ENCODE data around the gene MBOAT2. TPM values are rescaled to one million over a fixed set of nuclear protein-coding genes. Genes with fewer than 3 reads are reported as not detected.

MBOAT2 gene
- total and polyA plus RNA-seq, 11 donors: 4.5 to 34.9 (median 16.1) TPM

GRCh38 chr2:9010866-9011265, 7.4 kb upstream of the MBOAT2 start:
- 56 to 82% (median 74%) methylated on average over 1 of the region's 1 CpG for WGBS, 4 donors
- no peak for DNase-seq

GRCh38 chr2:9008951-9009664, 5.6 kb upstream of the MBOAT2 start:
- DNase-seq (no peak), ATAC-seq (no peak)
- H3K4me1 ChIP-seq: peaks cover 0 to 10% (median 0%) of the 10 kb centered on the region in 12 donors
- H3K9me3 ChIP-seq: no peaks in the 10 kb centered on the region
- TF ChIP-seq POLR2A (IDR thresholded peaks at IDR 0.05) (no peak), CTCF (IDR thresholded peaks at IDR 0.05) (no peak)
- H3K27me3 ChIP-seq: no peaks in the 10 kb centered on the region
- no peak overlapping the region for H3K4me3 ChIP-seq
- WGBS, 4 donors: 75 to 91% (median 86%) methylated on average over 1 of the region's 1 CpG
- H3K36me3 ChIP-seq: no peaks in the 10 kb centered on the region
- intact Hi-C loops (cut with DNase I): loop anchor here in 2 of 10 donors (5.0 to 10.0 kb wide), 2 partner anchors 174 to 818 kb away; partner anchors contain the start of gene KIDINS220 (in 1 of the 2)
- no peak overlapping the region for H3K27ac ChIP-seq

More at GRCh38 chr2:9010866-9011265, 7.4 kb upstream of the MBOAT2 start:
- no peaks in the 10 kb centered on the region for H3K36me3 ChIP-seq
- no peaks in the 10 kb centered on the region for H3K27me3 ChIP-seq
- ATAC-seq: no peak
- no peak overlapping the region for H3K4me3 ChIP-seq
- TF ChIP-seq POLR2A (IDR thresholded peaks at IDR 0.05) (no peak), CTCF (IDR thresholded peaks at IDR 0.05) (no peak)
- H3K9me3 ChIP-seq: no peaks in the 10 kb centered on the region
- H3K27ac ChIP-seq: no peak overlapping the region
- no peaks in the 10 kb centered on the region for H3K4me1 ChIP-seq
- intact Hi-C loops (cut with DNase I): no loop called here

- DNase-seq: no peak
- intact Hi-C loops (cut with DNase I): loop anchor here in 2 of 10 donors (5.0 to 10.0 kb wide), 2 partner anchors 172 to 821 kb away; partner anchors contain the start of gene KIDINS220 (in 1 of the 2)
- Histone ChIP-seq H3K27ac (no peak overlapping the region), H3K36me3 (no peaks in the 10 kb centered on the region), H3K9me3 (no peaks in the 10 kb centered on the region), H3K4me1 (peaks cover 0 to 21% (median 3%) of the 10 kb centered on the region in 12 donors), H3K4me3 (no peak overlapping the region), H3K27me3 (no peaks in the 10 kb centered on the region)
- ATAC-seq: no peak
- 94 to 98% (median 97%) methylated on average over 3 of the region's 3 CpGs for WGBS, 4 donors
- TF ChIP-seq CTCF (IDR thresholded peaks at IDR 0.05) (no peak), POLR2A (IDR thresholded peaks at IDR 0.05) (no peak)
Observed at GRCh38 chr2:9006368-9006767, 2.9 kb upstream of the MBOAT2 start.

- Histone ChIP-seq H3K27me3 (no peaks in the 10 kb centered on the region), H3K4me3 (peak overlapping the region; percentile 60 to 96 (median 74)), H3K27ac (peak overlapping the region in 11 of 12 donors; percentile 47 to 87 (median 76)), H3K36me3 (no peaks in the 10 kb centered on the region), H3K9me3 (no peaks in the 10 kb centered on the region), H3K4me1 (peaks cover 0 to 21% (median 3%) of the 10 kb centered on the region in 12 donors)
- no peak for DNase-seq
- intact Hi-C loops (cut with DNase I): loop anchor here in 3 of 10 donors (2.0 to 10.0 kb wide), 3 partner anchors 90 to 823 kb away; partner anchors contain the start of gene KIDINS220 (in 1 of the 3)
- TF ChIP-seq POLR2A (IDR thresholded peaks at IDR 0.05) (no peak), CTCF (IDR thresholded peaks at IDR 0.05) (no peak)
- 24 to 49% (median 32%) methylated on average over 13 to 25 of the region's 25 CpGs for WGBS, 4 donors
- peak in 1 of 4 donors; percentile 24 for ATAC-seq
Observed at GRCh38 chr2:9004338-9005204, 1.1 kb upstream of the MBOAT2 start.
